ENCODE measurements around the gene E4F1. TPM values are rescaled to one million over a fixed set of nuclear protein-coding genes. Genes with fewer than 3 reads are reported as not detected.

Gene E4F1, protein sequence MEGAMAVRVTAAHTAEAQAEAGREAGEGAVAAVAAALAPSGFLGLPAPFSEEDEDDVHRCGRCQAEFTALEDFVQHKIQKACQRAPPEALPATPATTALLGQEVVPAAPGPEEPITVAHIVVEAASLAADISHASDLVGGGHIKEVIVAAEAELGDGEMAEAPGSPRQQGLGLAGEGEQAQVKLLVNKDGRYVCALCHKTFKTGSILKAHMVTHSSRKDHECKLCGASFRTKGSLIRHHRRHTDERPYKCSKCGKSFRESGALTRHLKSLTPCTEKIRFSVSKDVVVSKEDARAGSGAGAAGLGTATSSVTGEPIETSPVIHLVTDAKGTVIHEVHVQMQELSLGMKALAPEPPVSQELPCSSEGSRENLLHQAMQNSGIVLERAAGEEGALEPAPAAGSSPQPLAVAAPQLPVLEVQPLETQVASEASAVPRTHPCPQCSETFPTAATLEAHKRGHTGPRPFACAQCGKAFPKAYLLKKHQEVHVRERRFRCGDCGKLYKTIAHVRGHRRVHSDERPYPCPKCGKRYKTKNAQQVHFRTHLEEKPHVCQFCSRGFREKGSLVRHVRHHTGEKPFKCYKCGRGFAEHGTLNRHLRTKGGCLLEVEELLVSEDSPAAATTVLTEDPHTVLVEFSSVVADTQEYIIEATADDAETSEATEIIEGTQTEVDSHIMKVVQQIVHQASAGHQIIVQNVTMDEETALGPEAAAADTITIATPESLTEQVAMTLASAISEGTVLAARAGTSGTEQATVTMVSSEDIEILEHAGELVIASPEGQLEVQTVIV
- total RNA-seq (2014; rRNA removed; shearing (Covaris generic)) = 18.6 and 19.6 TPM in 2 replicates

- peak within 1 kb of the TSS; percentile 57 for H3K27ac ChIP-seq
- H3K9me3 ChIP-seq (replicated peaks) = no peaks in the 10 kb centered on the region
- H3K4me1 ChIP-seq = no peaks in the 10 kb centered on the region
- no peaks in the 10 kb centered on the region for H3K27me3 ChIP-seq
- H3K36me3 ChIP-seq = no peaks in the 10 kb centered on the region
- peak; percentile 99 for DNase-seq
- H3K4me3 ChIP-seq = peak within 1 kb of the TSS; percentile 87
Measured at GRCh38 chr16:2223221-2223941, at the start of gene E4F1. TSS of gene E4F1 (plus strand) at chr16:2223591. CDS start at chr16:2223614, 23 bp downstream.

DNA sequence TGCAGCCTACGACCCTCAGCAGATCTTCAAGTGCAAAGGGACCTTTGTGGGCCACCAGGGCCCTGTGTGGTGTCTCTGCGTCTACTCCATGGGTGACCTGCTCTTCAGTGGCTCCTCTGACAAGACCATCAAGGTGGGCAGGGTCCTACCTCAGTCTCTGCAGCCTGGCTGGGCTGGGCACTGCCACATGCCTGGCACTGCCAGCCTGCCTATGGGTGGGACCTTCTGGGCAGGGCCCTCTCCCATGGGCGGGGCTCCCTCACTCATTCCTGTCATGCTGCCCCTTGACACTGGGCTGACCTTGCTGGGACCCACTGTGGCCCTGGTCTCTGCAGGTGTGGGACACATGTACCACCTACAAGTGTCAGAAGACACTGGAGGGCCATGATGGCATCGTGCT is 49.5 kb upstream of the E4F1 start:
- Histone ChIP-seq H3K4me3 (no peak overlapping the region), H3K4me1 (peaks cover 4% of the 10 kb centered on the region; the same call in 1 of the 2 replicates), H3K27me3 (no peaks in the 10 kb centered on the region), H3K9me3 (replicated peaks) (no peaks in the 10 kb centered on the region), H3K36me3 (peaks cover 27% of the 10 kb centered on the region), H3K27ac (no peak overlapping the region)
- DNase-seq = no peak

- peaks cover 27% of the 10 kb centered on the region for H3K36me3 ChIP-seq
- peaks cover 2% of the 10 kb centered on the region; the same call in 1 of the 2 replicates for H3K4me1 ChIP-seq
- H3K9me3 ChIP-seq (replicated peaks) = no peaks in the 10 kb centered on the region
- no peaks in the 10 kb centered on the region for H3K27me3 ChIP-seq
- no peak overlapping the region for H3K27ac ChIP-seq
- DNase-seq = no peak
- no peak overlapping the region for H3K4me3 ChIP-seq
Measured at GRCh38 chr16:2174396-2175131, 48.8 kb upstream of the E4F1 start.

GRCh38 chr16:2175454-2175853 is 47.9 kb upstream of the E4F1 start:
- Histone ChIP-seq H3K27me3 (no peaks in the 10 kb centered on the region), H3K36me3 (peaks cover 27% of the 10 kb centered on the region), H3K27ac (no peak overlapping the region), H3K9me3 (replicated peaks) (no peaks in the 10 kb centered on the region), H3K4me3 (no peak overlapping the region), H3K4me1 (no peaks in the 10 kb centered on the region)
- no peak for DNase-seq

DNA sequence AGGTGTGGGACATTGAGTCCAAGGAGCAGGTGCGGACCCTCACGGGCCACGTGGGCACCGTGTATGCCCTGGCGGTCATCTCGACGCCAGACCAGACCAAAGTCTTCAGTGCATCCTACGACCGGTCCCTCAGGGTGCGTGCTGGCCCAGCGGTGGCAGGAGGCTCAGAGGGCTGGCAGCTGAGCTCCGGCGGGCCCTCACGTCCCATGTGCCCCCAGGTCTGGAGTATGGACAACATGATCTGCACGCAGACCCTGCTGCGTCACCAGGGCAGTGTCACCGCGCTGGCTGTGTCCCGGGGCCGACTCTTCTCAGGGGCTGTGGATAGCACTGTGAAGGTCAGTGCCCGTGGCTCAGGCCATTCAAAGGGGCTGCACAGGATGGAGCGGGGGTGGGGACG is 47.3 kb upstream of the E4F1 start:
- H3K4me3 ChIP-seq = no peak overlapping the region
- H3K36me3 ChIP-seq = peaks cover 27% of the 10 kb centered on the region
- H3K27me3 ChIP-seq = no peaks in the 10 kb centered on the region
- H3K9me3 ChIP-seq (replicated peaks) = no peaks in the 10 kb centered on the region
- peaks cover 2% of the 10 kb centered on the region; the same call in 1 of the 2 replicates for H3K4me1 ChIP-seq
- DNase-seq = no peak
- no peak overlapping the region for H3K27ac ChIP-seq

DNA sequence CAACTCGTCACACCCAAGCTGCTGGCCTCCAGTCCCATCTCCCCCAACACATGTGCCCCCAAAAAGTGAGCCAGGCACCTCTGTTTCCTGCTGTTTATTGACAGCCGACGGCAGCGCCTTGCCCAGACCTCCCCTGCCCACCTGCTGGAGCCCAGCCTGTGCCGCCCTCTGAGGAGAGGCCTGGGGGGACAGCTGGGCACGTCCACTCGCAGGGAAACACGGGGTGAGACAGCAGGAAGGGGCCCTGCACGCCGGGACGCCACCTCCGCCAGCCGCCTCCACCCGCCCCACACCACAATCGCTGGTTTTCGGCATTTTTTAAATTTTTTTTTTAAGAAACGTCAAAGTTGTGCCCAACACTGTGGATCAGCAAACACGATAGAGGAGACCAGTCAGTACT is 46.3 kb upstream of the E4F1 start:
- Histone ChIP-seq H3K9me3 (replicated peaks) (no peaks in the 10 kb centered on the region), H3K4me1 (peaks cover 6% of the 10 kb centered on the region; the same call in 1 of the 2 replicates), H3K4me3 (no peak overlapping the region), H3K36me3 (peaks cover 23% of the 10 kb centered on the region), H3K27me3 (no peaks in the 10 kb centered on the region), H3K27ac (no peak overlapping the region)
- DNase-seq = no peak

- DNase-seq = no peak
- H3K9me3 ChIP-seq (replicated peaks) = no peaks in the 10 kb centered on the region
- H3K4me1 ChIP-seq = peaks cover 6% of the 10 kb centered on the region; the same call in 1 of the 2 replicates
- H3K4me3 ChIP-seq = no peak overlapping the region
- no peaks in the 10 kb centered on the region for H3K27me3 ChIP-seq
- no peak overlapping the region for H3K27ac ChIP-seq
- peaks cover 23% of the 10 kb centered on the region for H3K36me3 ChIP-seq
Measured at GRCh38 chr16:2177561-2177960, 45.8 kb upstream of the E4F1 start.

GRCh38 chr16:2178321-2179106 is 44.9 kb upstream of the E4F1 start:
- H3K27ac ChIP-seq = no peak overlapping the region
- no peak for DNase-seq

GRCh38 chr16:2179107-2179501 is 44.3 kb upstream of the E4F1 start:
- DNase-seq = no peak
- Histone ChIP-seq H3K27ac (no peak overlapping the region), H3K4me3 (no peak overlapping the region), H3K27me3 (no peaks in the 10 kb centered on the region), H3K4me1 (peaks cover 6% of the 10 kb centered on the region; the same call in 1 of the 2 replicates), H3K36me3 (peaks cover 19% of the 10 kb centered on the region), H3K9me3 (replicated peaks) (no peaks in the 10 kb centered on the region)

More at GRCh38 chr16:2178321-2179106, 44.9 kb upstream of the E4F1 start:
- Histone ChIP-seq H3K36me3 (peaks cover 19% of the 10 kb centered on the region), H3K4me1 (peaks cover 6% of the 10 kb centered on the region; the same call in 1 of the 2 replicates), H3K27me3 (no peaks in the 10 kb centered on the region), H3K9me3 (replicated peaks) (no peaks in the 10 kb centered on the region), H3K4me3 (no peak overlapping the region)

DNA sequence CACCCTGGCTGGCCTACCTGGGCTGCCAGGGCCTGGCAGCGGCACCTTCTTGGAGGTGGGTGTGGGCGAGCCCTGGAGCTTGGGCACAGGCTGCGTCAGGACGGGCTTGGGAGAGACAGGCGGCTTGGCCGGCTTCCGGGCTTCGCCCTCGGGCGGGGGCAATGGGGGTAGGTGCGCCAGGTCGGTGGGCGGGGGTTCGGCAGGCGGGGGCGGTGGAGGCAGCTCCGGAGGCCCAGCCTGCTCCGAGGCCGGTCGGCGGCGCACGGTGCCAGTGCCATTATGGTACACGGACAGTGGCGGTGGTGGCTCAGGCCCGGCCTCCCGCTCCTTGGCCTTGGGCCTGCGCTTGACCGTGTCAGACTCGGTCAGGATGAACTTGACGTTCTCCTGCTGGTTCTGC is 43.8 kb upstream of the E4F1 start:
- Histone ChIP-seq H3K9me3 (replicated peaks) (no peaks in the 10 kb centered on the region), H3K27ac (no peak overlapping the region), H3K36me3 (peaks cover 19% of the 10 kb centered on the region), H3K27me3 (no peaks in the 10 kb centered on the region), H3K4me3 (no peak overlapping the region), H3K4me1 (peaks cover 6% of the 10 kb centered on the region; the same call in 1 of the 2 replicates)
- no peak for DNase-seq

DNA sequence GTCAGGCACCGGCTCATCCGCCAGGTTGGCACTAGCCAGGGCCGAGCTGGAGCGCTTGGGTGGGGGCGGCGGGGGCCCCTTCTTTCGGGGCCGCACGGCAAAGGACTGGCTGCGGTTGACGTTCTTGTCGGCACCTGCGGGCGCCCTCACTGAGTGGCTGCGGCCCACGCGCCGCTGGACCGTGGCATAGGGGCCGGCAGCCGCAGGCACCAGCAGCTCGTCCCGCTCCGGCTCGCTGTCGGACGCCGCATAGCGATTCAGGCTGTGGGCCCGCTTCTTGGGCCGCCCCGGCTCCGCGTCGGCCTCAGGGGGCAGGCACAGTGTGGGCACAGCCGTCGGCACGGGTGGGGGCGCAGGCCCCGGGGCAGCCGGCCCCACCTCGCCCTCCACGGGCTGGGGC is 42.9 kb upstream of the E4F1 start:
- peaks cover 15% of the 10 kb centered on the region for H3K36me3 ChIP-seq
- no peaks in the 10 kb centered on the region for H3K27me3 ChIP-seq
- no peaks in the 10 kb centered on the region for H3K9me3 ChIP-seq (replicated peaks)
- no peak overlapping the region for H3K4me3 ChIP-seq
- H3K27ac ChIP-seq = no peak overlapping the region
- peaks cover 6% of the 10 kb centered on the region; the same call in 1 of the 2 replicates for H3K4me1 ChIP-seq
- no peak for DNase-seq

DNA sequence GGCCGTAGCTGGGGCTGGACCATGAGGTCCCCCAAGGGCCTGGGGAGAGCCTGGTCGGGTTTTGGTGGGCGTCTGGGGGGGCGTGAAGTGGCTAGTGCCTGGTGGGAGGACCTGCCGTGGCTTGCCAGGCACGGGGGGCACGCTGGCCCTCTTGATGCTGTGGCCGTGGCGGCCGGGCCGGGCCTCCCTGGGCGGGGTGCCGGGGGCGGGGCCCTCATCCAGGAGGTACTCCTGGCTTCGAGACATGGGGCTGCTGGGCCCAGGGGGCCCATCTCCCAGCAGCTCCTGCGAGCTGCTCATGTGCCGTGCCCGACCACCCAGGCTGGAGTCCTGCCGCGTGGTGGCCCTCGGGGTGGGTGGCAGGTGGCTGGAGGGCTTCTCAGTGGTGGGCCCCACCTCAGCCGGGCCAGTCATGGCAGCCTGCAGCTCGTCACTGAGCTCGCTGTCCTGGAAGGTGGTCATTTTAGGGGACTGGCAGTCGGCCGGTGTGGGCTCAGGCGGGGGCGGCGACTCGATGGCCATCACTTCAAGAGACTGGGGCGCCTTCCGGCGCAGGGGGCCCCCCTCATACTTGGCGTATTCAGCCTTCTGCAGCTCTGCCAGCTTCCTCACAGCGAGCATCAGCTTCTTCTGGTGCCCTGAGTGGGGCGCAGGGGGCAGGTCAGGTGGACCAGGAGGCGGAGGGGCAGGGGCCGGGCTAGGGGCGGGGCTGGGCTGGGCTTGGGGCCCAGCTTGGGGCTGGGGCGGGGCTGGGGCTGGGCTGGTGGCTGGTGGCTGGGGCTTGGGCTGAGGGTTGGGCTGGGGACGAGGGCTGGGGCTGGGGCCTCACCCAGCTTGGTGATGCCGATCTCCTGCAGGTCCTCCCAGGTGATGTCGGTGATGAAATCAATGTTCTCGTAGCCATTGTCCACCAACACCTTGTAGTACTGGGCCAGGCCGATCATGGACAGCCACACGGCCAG is 42.1 kb upstream of the E4F1 start:
- Histone ChIP-seq H3K36me3 (peaks cover 8% of the 10 kb centered on the region; the same call in 1 of the 2 replicates), H3K4me1 (peaks cover 6% of the 10 kb centered on the region; the same call in 1 of the 2 replicates), H3K9me3 (replicated peaks) (no peaks in the 10 kb centered on the region), H3K27ac (no peak overlapping the region), H3K4me3 (no peak overlapping the region), H3K27me3 (no peaks in the 10 kb centered on the region)
- peak; percentile 45 to 52 for DNase-seq
